ENCODE results near the gene TMEM131. TPM values are rescaled to one million over a fixed set of nuclear protein-coding genes. Genes with fewer than 3 reads are reported as not detected.

The TMEM131 gene
- total and polyA plus RNA-seq, 10 of the 15 experiments (the other 5 are each of a cell fraction or from before 2014, with no cell fraction given), result 6.0 to 48.2 (median 23.2) TPM

GRCh38 chr2:97812931-97813330 lies 182.8 kb downstream of the TMEM131 start:
- no peak for DNase-seq (ENCODE audit: low read depth, low spot score)
- WGBS (ENCODE audit: insufficient coverage, insufficient replicate concordance, low lambda C conversion rate, missing lambda C conversion rate), result 96% methylated on average over 7 of the region's 7 CpGs
- ChIA-PET RAD21 (ENCODE audit: unreplicated experiment) (no interaction called here), SMC1A (ENCODE audit: uncharacterized antibody, unreplicated experiment) (interaction anchor here (0.7 to 1.0 kb wide), 2 partner anchors 40 to 44 kb away, joined by 3 to 4 read pairs; no protein-coding TSS in a partner anchor), POLR2A (no interaction called here), CTCF (interaction anchor here (1.0 kb wide), 3 partner anchors 18 to 114 kb away, joined by 3 to 4 read pairs (median 3); no protein-coding TSS in a partner anchor)
- peak; percentile 7 for FAIRE-seq
- Histone ChIP-seq H3K36me3 (ENCODE audit: control insufficient read depth in 2 of 2, insufficient read depth in 2 of 2, low read length in 1 of 2) (peaks cover 0 to 19% of the 10 kb centered on the region in 2 experiments; a peak in 2 of 4 replicates), H3K79me2 (ENCODE audit: control insufficient read depth, insufficient read depth, low read length) (no peaks in the 10 kb centered on the region), H4K20me1 (ENCODE audit: control insufficient read depth, insufficient read depth) (no peaks in the 10 kb centered on the region), H3K27me3 (replicated peaks in 1 of 2; ENCODE audit: control insufficient read depth in 2 of 2, insufficient read depth in 2 of 2, low read length in 1 of 2) (no peaks in the 10 kb centered on the region), H3K9ac (ENCODE audit: control insufficient read depth, insufficient read depth, low read length) (no peak overlapping the region), H3K4me2 (ENCODE audit: control insufficient read depth, insufficient read depth) (no peak overlapping the region), H3K27ac (ENCODE audit: control insufficient read depth, insufficient read depth) (no peak overlapping the region), H3K4me1 (ENCODE audit: control insufficient read depth, insufficient read depth, low read length) (no peaks in the 10 kb centered on the region), H3K4me3 (no peak overlapping the region), H3K9me3 (replicated peaks; ENCODE audit: control insufficient read depth, insufficient read depth, low read length) (no peaks in the 10 kb centered on the region), H2AFZ (ENCODE audit: control insufficient read depth, low read depth, low read length) (no peak overlapping the region)
- no TSS peak for BruUV-seq (replicated peaks)
- intact Hi-C loops (cut with micrococcal nuclease; ENCODE audit: unreplicated experiment), result no loop called here
- ATAC-seq, result no peak
- in situ Hi-C loops (cut with MboI), result loop anchor here (25.0 kb wide), 1 partner anchor 349 kb away; no protein-coding TSS in a partner anchor
- TF ChIP-seq MLLT1 (IDR thresholded peaks at IDR 0.05), result no peak
- TF ChIP-seq ESRRA (IDR thresholded peaks at IDR 0.05; ENCODE audit: low read length), result no peak
- no peak for TF ChIP-seq HDAC2 (IDR thresholded peaks at IDR 0.05)
- TF ChIP-seq NFIC (IDR thresholded peaks at IDR 0.05; ENCODE audit: low read depth, low read length), result no peak
- no peak for TF ChIP-seq SMARCA5 (IDR thresholded peaks at IDR 0.05)
- no peak for TF ChIP-seq MYB (IDR thresholded peaks at IDR 0.05; ENCODE audit: borderline replicate concordance, low read depth, low read length)
- TF ChIP-seq ATF2 (IDR thresholded peaks at IDR 0.05; ENCODE audit: low read length), result no peak
- TF ChIP-seq SKIL (IDR thresholded peaks at IDR 0.05; ENCODE audit: low read depth, poor library complexity, severe bottlenecking), result no peak
- no peak for TF ChIP-seq ZBTB33 (IDR thresholded peaks at IDR 0.05)
- TF ChIP-seq E2F8 (IDR thresholded peaks at IDR 0.05; ENCODE audit: low read depth, partially characterized antibody), result no peak
- TF ChIP-seq MTA3 (IDR thresholded peaks at IDR 0.05; ENCODE audit: borderline replicate concordance, low read length), result no peak

All from GM12878 (cell line).